ENCODE results near the gene PCDHGA9. TPM values are rescaled to one million over a fixed set of nuclear protein-coding genes. Genes with fewer than 3 reads are reported as not detected.
"Not testable (repeated sequence)": the region's sequence is repeated elsewhere in the genome, so short reads cannot be mapped to it uniquely, and the experiment has no call there.

The PCDHGA9 gene
- total RNA-seq, 3 donors from 2014 or later = 7.8 to 16.7 (median 13.8) TPM

- TF ChIP-seq POLR2A (IDR thresholded peaks at IDR 0.05) (no peak), CTCF (IDR thresholded peaks at IDR 0.05) (no peak), POLR2AphosphoS5 (IDR thresholded peaks at IDR 0.05) (no peak)
- Histone ChIP-seq H3K4me3 (peak overlapping the region; percentile 26 to 48 (median 36)), H3K27me3 (no peaks in the 10 kb centered on the region), H3K27ac (no peak overlapping the region), H3K36me3 (no peaks in the 10 kb centered on the region), H3K9me3 (peaks cover 86 to 99% of the 10 kb centered on the region in 2 donors), H3K4me1 (no peaks in the 10 kb centered on the region)
- intact Hi-C loops (cut with DNase I; ENCODE audit: low total_unique reads) = no loop called here
- no peak for DNase-seq (ENCODE audit: low spot score in 2 of 2)
These were observed 28.7 kb downstream of the PCDHGA9 start for GRCh38 chr5:141431286-141431685.

- H3K27me3 ChIP-seq; DNase-seq (ENCODE audit: low spot score in 2 of 2); H3K27ac ChIP-seq; H3K4me1 ChIP-seq; H3K36me3 ChIP-seq; intact Hi-C loops (cut with DNase I; ENCODE audit: low total_unique reads): not testable (repeated sequence)
- H3K4me3 ChIP-seq = peak overlapping the region in 1 of 3 donors; percentile 48
- H3K9me3 ChIP-seq = peaks cover 86 to 99% of the 10 kb centered on the region in 2 donors
These were observed 29.7 kb downstream of the PCDHGA9 start for GRCh38 chr5:141432308-141432707.

- H3K27me3 ChIP-seq; H3K36me3 ChIP-seq; H3K27ac ChIP-seq; intact Hi-C loops (cut with DNase I; ENCODE audit: low total_unique reads); DNase-seq (ENCODE audit: low spot score in 2 of 2); H3K4me1 ChIP-seq: not testable (repeated sequence)
- Histone ChIP-seq H3K4me3 (peak overlapping the region in 1 of 3 donors; percentile 27), H3K9me3 (peaks cover 86 to 99% of the 10 kb centered on the region in 2 donors)
These were observed 30.1 kb downstream of the PCDHGA9 start for GRCh38 chr5:141432726-141433125.

- no peaks in the 10 kb centered on the region for H3K4me1 ChIP-seq
- TF ChIP-seq POLR2A (IDR thresholded peaks at IDR 0.05) = no peak
- no peak for TF ChIP-seq POLR2AphosphoS5 (IDR thresholded peaks at IDR 0.05)
- TF ChIP-seq CTCF (IDR thresholded peaks at IDR 0.05) = no peak
- DNase-seq (ENCODE audit: low spot score in 2 of 2) = no peak
These were observed 31.4 kb downstream of the PCDHGA9 start for GRCh38 chr5:141434006-141434405.

GRCh38 chr5:141437221-141437620 lies 34.6 kb downstream of the PCDHGA9 start:
- no peak for DNase-seq (ENCODE audit: low spot score in 2 of 2)
- Histone ChIP-seq H3K27me3 (no peaks in the 10 kb centered on the region), H3K27ac (no peak overlapping the region), H3K36me3 (no peaks in the 10 kb centered on the region), H3K4me3 (no peak overlapping the region), H3K9me3 (peaks cover 90 to 100% of the 10 kb centered on the region in 2 donors), H3K4me1 (no peaks in the 10 kb centered on the region)
- no peak for TF ChIP-seq POLR2A (IDR thresholded peaks at IDR 0.05)
- TF ChIP-seq CTCF (IDR thresholded peaks at IDR 0.05) = no peak
- no peak for TF ChIP-seq POLR2AphosphoS5 (IDR thresholded peaks at IDR 0.05)
- intact Hi-C loops (cut with DNase I; ENCODE audit: low total_unique reads) = no loop called here

More at GRCh38 chr5:141434006-141434405, 31.4 kb downstream of the PCDHGA9 start:
- intact Hi-C loops (cut with DNase I; ENCODE audit: low total_unique reads) = no loop called here
- no peaks in the 10 kb centered on the region for H3K36me3 ChIP-seq
- peaks cover 84 to 99% of the 10 kb centered on the region in 2 donors for H3K9me3 ChIP-seq
- no peak overlapping the region for H3K4me3 ChIP-seq
- no peaks in the 10 kb centered on the region for H3K27me3 ChIP-seq
- no peak overlapping the region for H3K27ac ChIP-seq

- intact Hi-C loops (cut with DNase I; ENCODE audit: low total_unique reads) = no loop called here
- H3K4me3 ChIP-seq = no peak overlapping the region
These were observed 37.0 kb downstream of the PCDHGA9 start for GRCh38 chr5:141439411-141440141.

More at GRCh38 chr5:141439411-141440141, 37.0 kb downstream of the PCDHGA9 start:
- Histone ChIP-seq H3K27me3 (no peaks in the 10 kb centered on the region), H3K4me1 (no peaks in the 10 kb centered on the region), H3K27ac (no peak overlapping the region), H3K9me3 (peaks cover 84 to 97% of the 10 kb centered on the region in 2 donors), H3K36me3 (no peaks in the 10 kb centered on the region)
- TF ChIP-seq CTCF (IDR thresholded peaks at IDR 0.05) (no peak), POLR2AphosphoS5 (IDR thresholded peaks at IDR 0.05) (no peak), POLR2A (IDR thresholded peaks at IDR 0.05) (no peak)
- no peak for DNase-seq (ENCODE audit: low spot score in 2 of 2)

Data from breast epithelium (tissue), 4 donors.